Mesangial cell (primary cell): ENCODE results near the gene TESMIN. TPM values are rescaled to one million over a fixed set of nuclear protein-coding genes. Genes with fewer than 3 reads are reported as not detected.

Source experiments
- total RNA-seq: library from RNA; depleted of rRNA; stranded (reverse); fragments of >200 nt; gene quantifications from 2 replicates; pipeline ENCODE4 v1.2.3, GENCODE V29; 2015

TESMIN gene
- 5.1 and 8.3 TPM in 2 replicates for total RNA-seq

GRCh38 chr11:68751331-68751856, at the start of gene TESMIN:
TESMIN (minus strand) TSS chr11:68751520; CDS start chr11:68750660, 860 bp downstream.

GRCh38 chr11:68684385-68685356, 66.6 kb downstream of the TESMIN start, which contains the start of gene GAL:
GAL (plus strand) TSS chr11:68684544; CDS start chr11:68684924, 380 bp downstream.

Other genes with a start within 250 kb of the TESMIN start
- gene GAL, start 67.0 kb downstream of the TESMIN start, total RNA-seq, result 2.2 and 25.4 TPM in 2 replicates
- 1.3 and 11.9 TPM in 2 replicates for gene CPT1A, start 90.4 kb upstream of the TESMIN start, total RNA-seq
- 53.2 and 75.9 TPM in 2 replicates for gene MRPL21, start 152.3 kb upstream of the TESMIN start, total RNA-seq
- 10.3 and 12.2 TPM in 2 replicates for gene IGHMBP2, start 152.4 kb upstream of the TESMIN start, total RNA-seq
- not detected in 2 replicates for gene MRGPRD, start 229.5 kb upstream of the TESMIN start, total RNA-seq